Activated T-cell treated with anti-CD3 and anti-CD28 coated beads, Interleukin-2, amount 50 U/mL, for 4 hours (primary cell): ENCODE results near the gene RALGDS. TPM values are rescaled to one million over a fixed set of nuclear protein-coding genes. Genes with fewer than 3 reads are reported as not detected.
"Not testable (repeated sequence)": the region's sequence is repeated elsewhere in the genome, so short reads cannot be mapped to it uniquely, and the experiment has no call there.

Experiments used
- ATAC-seq, 2 donors: fragments of 200-7000 bp; cut with Tn5 transposase; one replicate each; pipeline ENCODE4 v1.10.0; 2021
- DNase-seq: peaks from one replicate; pipeline ENCODE4 v3.0.0-alpha.2; 2020
- H3K27me3 Mint-ChIP-seq: one replicate; pipeline ENCODE4 v1.8.0; 2021; ENCODE audit warnings: low read depth, mixed read lengths
- H3K36me3 Mint-ChIP-seq: one replicate; pipeline ENCODE4 v1.8.0; 2022; ENCODE audit warnings: mixed read lengths; ENCODE audit not compliant: insufficient read depth
- H3K4me1 Mint-ChIP-seq: one replicate; pipeline ENCODE4 v1.8.0; 2021; ENCODE audit warnings: low read depth, mixed read lengths
- H3K4me3 Mint-ChIP-seq: one replicate; pipeline ENCODE4 v1.8.0; 2021; ENCODE audit warnings: mild to moderate bottlenecking, moderate library complexity, mixed read lengths
- H3K9me3 Mint-ChIP-seq: one replicate; pipeline ENCODE4 v1.8.0; 2021; ENCODE audit warnings: mixed read lengths
- total RNA-seq, 3 donors: library from RNA; stranded (reverse); gene quantifications; one replicate each; pipeline ENCODE4 v1.2.1, GENCODE V29; 2021

Gene RALGDS
- total RNA-seq, 3 donors from 2014 or later = 43.2 to 46.7 (median 45.2) TPM

GRCh38 chr9:133089271-133089671 lies 31.8 kb downstream of the RALGDS start:
- no peaks in the 10 kb centered on the region for H3K9me3 Mint-ChIP-seq
- no peaks in the 10 kb centered on the region for H3K27me3 Mint-ChIP-seq
- ATAC-seq (no peak), DNase-seq (no peak)
- no peaks in the 10 kb centered on the region for H3K4me1 Mint-ChIP-seq
- no peaks in the 10 kb centered on the region for H3K36me3 Mint-ChIP-seq
- no peak overlapping the region for H3K4me3 Mint-ChIP-seq

- Mint-ChIP-seq H3K36me3 (no peaks in the 10 kb centered on the region), H3K27me3 (no peaks in the 10 kb centered on the region), H3K4me1 (no peaks in the 10 kb centered on the region), H3K4me3 (no peak overlapping the region), H3K9me3 (no peaks in the 10 kb centered on the region)
- no peak for DNase-seq
- ATAC-seq = no peak
Measured at GRCh38 chr9:133088756-133089155, 32.3 kb downstream of the RALGDS start.

GRCh38 chr9:133088146-133088750 lies 32.8 kb downstream of the RALGDS start:
- H3K9me3 Mint-ChIP-seq = no peaks in the 10 kb centered on the region

GRCh38 chr9:133087429-133088145 lies 33.5 kb downstream of the RALGDS start:
- ATAC-seq (no peak), DNase-seq (no peak)
- H3K4me1 Mint-ChIP-seq = no peaks in the 10 kb centered on the region
- no peaks in the 10 kb centered on the region for H3K27me3 Mint-ChIP-seq
- no peak overlapping the region for H3K4me3 Mint-ChIP-seq
- H3K9me3 Mint-ChIP-seq = no peaks in the 10 kb centered on the region
- no peaks in the 10 kb centered on the region for H3K36me3 Mint-ChIP-seq

More at GRCh38 chr9:133088146-133088750, 32.8 kb downstream of the RALGDS start:
- no peaks in the 10 kb centered on the region for H3K27me3 Mint-ChIP-seq
- no peak overlapping the region for H3K4me3 Mint-ChIP-seq
- H3K36me3 Mint-ChIP-seq = no peaks in the 10 kb centered on the region
- no peak for DNase-seq
- H3K4me1 Mint-ChIP-seq = no peaks in the 10 kb centered on the region
- ATAC-seq = no peak

GRCh38 chr9:133086894-133087293 lies 34.1 kb downstream of the RALGDS start:
- Mint-ChIP-seq H3K36me3 (no peaks in the 10 kb centered on the region), H3K9me3 (no peaks in the 10 kb centered on the region), H3K4me3 (no peak overlapping the region), H3K27me3 (no peaks in the 10 kb centered on the region), H3K4me1 (no peaks in the 10 kb centered on the region)
- no peak for ATAC-seq
- no peak for DNase-seq

GRCh38 chr9:133086212-133086860 lies 34.7 kb downstream of the RALGDS start:
- DNase-seq, H3K27me3 Mint-ChIP-seq: not testable (repeated sequence)

GRCh38 chr9:133083688-133084087 lies 37.4 kb downstream of the RALGDS start:
- H3K4me3 Mint-ChIP-seq, DNase-seq, H3K27me3 Mint-ChIP-seq, H3K36me3 Mint-ChIP-seq, H3K9me3 Mint-ChIP-seq, ATAC-seq, H3K4me1 Mint-ChIP-seq: not testable (repeated sequence)

More at GRCh38 chr9:133086212-133086860, 34.7 kb downstream of the RALGDS start:
- not testable (repeated sequence) for ATAC-seq, H3K4me3 Mint-ChIP-seq, H3K36me3 Mint-ChIP-seq, H3K9me3 Mint-ChIP-seq, H3K4me1 Mint-ChIP-seq

GRCh38 chr9:133081957-133082644 lies 38.9 kb downstream of the RALGDS start:
- not testable (repeated sequence) for H3K36me3 Mint-ChIP-seq, H3K27me3 Mint-ChIP-seq, ATAC-seq, H3K4me3 Mint-ChIP-seq, H3K9me3 Mint-ChIP-seq, DNase-seq, H3K4me1 Mint-ChIP-seq

GRCh38 chr9:133080786-133081779 lies 40.0 kb downstream of the RALGDS start:
- H3K4me1 Mint-ChIP-seq, H3K4me3 Mint-ChIP-seq, H3K36me3 Mint-ChIP-seq, DNase-seq, H3K9me3 Mint-ChIP-seq, ATAC-seq, H3K27me3 Mint-ChIP-seq: not testable (repeated sequence)

- H3K9me3 Mint-ChIP-seq = no peaks in the 10 kb centered on the region
- H3K4me3 Mint-ChIP-seq = no peak overlapping the region
- no peaks in the 10 kb centered on the region for H3K27me3 Mint-ChIP-seq
- H3K4me1 Mint-ChIP-seq = no peaks in the 10 kb centered on the region
- DNase-seq (no peak), ATAC-seq (no peak)
- H3K36me3 Mint-ChIP-seq = no peaks in the 10 kb centered on the region
Measured at GRCh38 chr9:133080161-133080560, 40.9 kb downstream of the RALGDS start.

- Mint-ChIP-seq H3K36me3 (no peaks in the 10 kb centered on the region), H3K4me3 (no peak overlapping the region), H3K4me1 (no peaks in the 10 kb centered on the region), H3K9me3 (no peaks in the 10 kb centered on the region), H3K27me3 (no peaks in the 10 kb centered on the region)
- DNase-seq (no peak), ATAC-seq (no peak)
Measured at GRCh38 chr9:133078486-133078885, 42.6 kb downstream of the RALGDS start.

GRCh38 chr9:133076691-133077090 lies 44.3 kb downstream of the RALGDS start:
- Mint-ChIP-seq H3K4me3 (no peak overlapping the region), H3K9me3 (no peaks in the 10 kb centered on the region), H3K27me3 (no peaks in the 10 kb centered on the region), H3K4me1 (no peaks in the 10 kb centered on the region), H3K36me3 (no peaks in the 10 kb centered on the region)
- DNase-seq (no peak), ATAC-seq (no peak)

GRCh38 chr9:133075925-133076630 lies 45.0 kb downstream of the RALGDS start:
- no peak overlapping the region for H3K4me3 Mint-ChIP-seq
- no peaks in the 10 kb centered on the region for H3K36me3 Mint-ChIP-seq
- no peak for ATAC-seq
- H3K4me1 Mint-ChIP-seq = no peaks in the 10 kb centered on the region
- no peaks in the 10 kb centered on the region for H3K27me3 Mint-ChIP-seq
- H3K9me3 Mint-ChIP-seq = no peaks in the 10 kb centered on the region
- no peak for DNase-seq
